ENCODE measurements around the gene ACADVL.
A peak's percentile ranks its signal among the peaks of the same experiment; 100 is the strongest.
"Not testable (repeated sequence)": the region's sequence is repeated elsewhere in the genome, so short reads cannot be mapped to it uniquely, and the experiment has no call there.

ACADVL gene

GRCh38 chr17:7235693-7236665 lies 16.2 kb downstream of the ACADVL start:
- peak; percentile 20 for DNase-seq

- no peak for DNase-seq
These were observed 17.1 kb downstream of the ACADVL start for GRCh38 chr17:7236808-7237207.

- DNase-seq: no peak
These were observed 17.6 kb downstream of the ACADVL start for GRCh38 chr17:7237266-7237760.

GRCh38 chr17:7237761-7238419 lies 18.2 kb downstream of the ACADVL start:
- peak; percentile 92 for DNase-seq

GRCh38 chr17:7238420-7239090 lies 18.8 kb downstream of the ACADVL start:
- DNase-seq: peak; percentile 32

- peak; percentile 98 for DNase-seq
These were observed 19.6 kb downstream of the ACADVL start, which contains the start of gene PHF23 for GRCh38 chr17:7239091-7240027. Gene PHF23 (minus strand): TSS chr17:7239457. CDS start chr17:7239279, 178 bp downstream.

GRCh38 chr17:7240375-7240774 lies 20.6 kb downstream of the ACADVL start:
- DNase-seq: no peak

- DNase-seq: no peak
These were observed 21.5 kb downstream of the ACADVL start for GRCh38 chr17:7241090-7241733.

- DNase-seq: peak; percentile 93
These were observed 22.3 kb downstream of the ACADVL start, which contains the start of gene GABARAP for GRCh38 chr17:7241783-7242716. Gene GABARAP (minus strand): TSS chr17:7242449. CDS start chr17:7242330, 119 bp downstream.

- DNase-seq: peak; percentile 94
These were observed 23.1 kb downstream of the ACADVL start for GRCh38 chr17:7242717-7243452.

- DNase-seq: no peak
These were observed 23.7 kb downstream of the ACADVL start for GRCh38 chr17:7243453-7243729.

- DNase-seq: not testable (repeated sequence)
These were observed 24.1 kb downstream of the ACADVL start for GRCh38 chr17:7243838-7244237.

- DNase-seq: no peak
These were observed 27.0 kb downstream of the ACADVL start for GRCh38 chr17:7246779-7247178.

GRCh38 chr17:7248796-7249195 lies 29.1 kb downstream of the ACADVL start:
- no peak for DNase-seq

GRCh38 chr17:7249214-7249613 lies 29.5 kb downstream of the ACADVL start:
- DNase-seq: no peak

GRCh38 chr17:7249830-7250229 lies 30.1 kb downstream of the ACADVL start:
- DNase-seq: no peak

GRCh38 chr17:7250695-7251627 lies 31.2 kb downstream of the ACADVL start:
- no peak for DNase-seq

GRCh38 chr17:7251661-7252175 lies 32.0 kb downstream of the ACADVL start, which contains the start of gene CTDNEP1:
Gene CTDNEP1 (minus strand): TSS chr17:7251734. CDS start chr17:7251296, 438 bp downstream.
- peak; percentile 98 for DNase-seq
